ENCODE data around the gene TYW5.

- TF ChIP-seq CTCF (IDR thresholded peaks at IDR 0.05; ENCODE audit: insufficient read depth, low read depth, low read length) (no peak), EZH2 (IDR thresholded peaks at IDR 0.05; ENCODE audit: insufficient read depth, low read length) (no peak)
These were observed 18.7 kb downstream of the TYW5 start for GRCh38 chr2:199936554-199936953.

Data from astrocyte (in vitro differentiated cells and primary cell).